Stimulated activated CD8-positive, alpha-beta memory T cell treated with anti-CD3 and anti-CD28 coated beads, Interleukin-2, amount 100 ng/mL, for 48 hours (primary cell): ENCODE measurements around the gene SPATA7.
"Not testable (repeated sequence)": the region's sequence is repeated elsewhere in the genome, so short reads cannot be mapped to it uniquely, and the experiment has no call there.

ENCODE experiments used
- DNase-seq, 2 donors: peaks; one replicate each; pipeline ENCODE4 v3.0.0-alpha.2; 2020; ENCODE audit warnings: low read depth in 2 of 2

The SPATA7 gene

GRCh38 chr14:88385212-88386101 lies at the start of gene SPATA7:
SPATA7 (plus strand) TSS chr14:88385657; CDS start chr14:88385819, 162 bp downstream.
- DNase-seq, result peak; percentile 80 to 82

GRCh38 chr14:88340357-88340756 lies 45.1 kb upstream of the SPATA7 start:
- no peak for DNase-seq

- no peak for DNase-seq
Observed at GRCh38 chr14:88342980-88343379, 42.5 kb upstream of the SPATA7 start.

DNA sequence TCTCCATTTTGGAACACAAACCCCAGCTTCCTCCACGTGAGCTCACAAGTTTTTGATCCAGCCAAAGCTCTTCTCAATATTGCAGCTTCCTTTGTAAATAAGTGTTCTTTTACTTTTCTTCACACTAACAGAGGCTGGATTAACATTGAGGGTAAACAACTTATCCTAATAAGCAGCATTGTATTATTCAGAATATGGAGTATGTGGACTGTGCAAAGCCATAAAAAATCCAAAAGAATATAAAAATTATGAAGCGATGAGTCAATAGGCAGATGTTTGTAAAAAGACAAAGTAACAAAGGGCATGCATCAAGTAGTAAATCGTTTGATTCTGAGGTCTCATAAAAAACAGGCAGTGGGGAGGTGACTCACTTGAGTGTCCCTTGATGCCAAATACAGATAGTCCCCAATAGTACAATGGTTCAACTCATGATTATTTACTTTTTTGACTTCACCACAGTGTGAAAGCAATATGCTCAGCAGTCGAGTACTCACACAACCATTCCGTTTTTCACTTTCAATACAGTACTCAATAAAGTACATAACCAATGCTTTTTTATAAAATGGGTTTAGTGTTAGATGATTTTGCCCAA lies 39.3 kb upstream of the SPATA7 start:
- no peak for DNase-seq

DNA sequence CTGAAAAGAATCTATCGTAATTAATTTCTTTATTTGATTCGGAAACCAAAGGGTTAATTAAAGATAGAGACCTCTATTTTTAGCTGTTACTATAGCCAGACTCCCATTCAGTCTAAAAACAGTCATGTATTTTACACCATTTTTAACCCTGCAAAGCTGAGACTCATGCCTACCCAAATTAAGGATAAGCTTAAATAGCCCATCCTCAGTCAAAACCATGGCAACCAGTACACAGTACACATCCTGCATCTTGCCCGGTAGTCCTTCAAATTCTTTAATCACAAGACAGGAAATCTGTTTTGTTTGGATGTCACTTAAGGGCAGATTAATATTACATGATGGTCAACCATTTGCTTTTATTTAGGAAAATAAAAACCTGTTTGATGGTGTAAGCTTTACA lies 36.9 kb upstream of the SPATA7 start:
- no peak for DNase-seq

DNA sequence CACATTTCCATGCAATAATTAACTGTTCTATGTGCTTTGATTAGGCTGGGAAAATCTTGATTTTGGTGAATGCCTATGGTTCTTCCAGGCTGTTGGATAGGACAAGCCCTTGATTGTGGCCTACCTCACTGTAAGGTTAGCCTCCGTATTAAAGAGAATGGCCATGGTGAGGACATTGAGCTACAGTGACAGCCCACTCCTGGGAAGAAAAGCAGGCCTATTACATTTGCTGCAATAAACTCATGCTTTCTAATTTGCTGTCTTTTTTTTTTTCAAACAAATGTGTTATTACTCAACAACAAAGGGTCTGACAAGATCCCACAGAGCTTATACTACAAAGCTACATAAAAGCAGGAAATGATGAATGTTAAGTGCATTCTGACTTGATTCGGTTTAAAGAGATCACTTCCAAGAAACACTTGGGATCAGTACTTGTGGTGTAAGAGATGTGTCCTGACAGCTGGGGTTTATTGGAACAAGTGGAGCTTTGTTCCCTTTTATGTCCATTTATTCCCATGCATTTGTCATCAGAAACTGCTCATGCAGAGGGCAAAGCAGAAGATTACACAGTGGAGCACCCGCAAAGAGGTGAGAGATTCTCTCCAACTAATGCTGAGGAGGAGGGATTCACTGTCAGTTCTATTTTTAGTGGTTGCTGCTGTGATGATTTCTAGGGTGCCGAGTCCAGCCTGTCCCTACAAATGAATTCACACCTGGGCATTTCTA lies 33.3 kb upstream of the SPATA7 start:
- DNase-seq, result no peak

GRCh38 chr14:88352698-88353097 lies 32.8 kb upstream of the SPATA7 start:
- no peak for DNase-seq

- DNase-seq, result no peak
Observed at GRCh38 chr14:88354358-88354757, 31.1 kb upstream of the SPATA7 start.

GRCh38 chr14:88359500-88359899 lies 26.0 kb upstream of the SPATA7 start:
- no peak for DNase-seq

DNA sequence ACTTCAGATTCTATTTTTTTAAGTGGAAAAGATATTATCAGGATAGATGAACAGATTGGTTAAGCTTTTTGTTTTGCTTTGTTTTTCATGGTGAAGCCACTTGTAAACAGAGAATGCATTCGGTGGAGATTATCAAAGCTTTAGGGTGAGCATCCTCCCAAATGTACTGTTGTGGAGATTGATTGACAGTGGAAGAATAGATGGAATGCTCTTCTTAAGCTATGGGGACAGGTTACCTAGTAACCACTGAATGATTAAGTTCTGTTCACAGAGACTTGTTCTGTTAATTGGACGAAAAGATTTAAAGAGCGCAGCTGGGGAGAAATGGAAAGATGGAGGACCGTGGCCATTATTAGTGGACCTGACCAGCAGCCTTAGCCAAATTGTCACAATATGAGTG lies 21.8 kb upstream of the SPATA7 start:
- no peak for DNase-seq

DNA sequence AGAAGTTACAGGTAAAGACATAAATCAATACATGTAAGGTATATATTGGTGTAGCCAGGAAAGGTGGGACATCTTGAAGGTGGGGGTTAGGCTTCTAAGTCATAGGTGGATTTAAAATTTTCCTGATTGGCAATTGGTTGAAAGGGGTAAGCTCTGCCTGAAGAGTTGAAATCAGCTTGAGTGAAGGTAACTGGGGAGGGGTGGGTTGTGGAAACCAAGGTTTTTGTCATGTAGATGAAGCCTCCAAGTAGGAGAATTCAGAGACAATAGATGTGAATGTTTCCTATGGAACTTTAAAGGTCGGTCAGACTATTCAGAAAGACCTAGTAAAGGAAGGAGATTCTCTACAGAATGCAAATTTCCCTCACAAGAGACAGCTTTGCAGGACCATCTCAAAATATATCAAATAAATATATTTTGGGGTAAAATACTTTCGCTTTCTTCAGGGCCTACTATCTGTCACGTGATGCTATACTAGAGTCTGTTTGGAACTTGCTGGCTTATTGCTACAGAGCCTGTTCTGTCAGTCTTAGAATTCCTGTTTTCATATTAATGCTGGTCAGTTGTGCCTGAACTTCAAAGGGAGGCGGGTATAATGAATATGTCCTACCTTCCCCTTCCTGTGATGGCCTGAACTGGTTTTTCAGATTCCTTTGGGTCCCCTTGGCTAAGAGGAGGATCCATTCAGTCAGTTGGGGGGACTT lies 20.6 kb upstream of the SPATA7 start:
- no peak for DNase-seq

DNA sequence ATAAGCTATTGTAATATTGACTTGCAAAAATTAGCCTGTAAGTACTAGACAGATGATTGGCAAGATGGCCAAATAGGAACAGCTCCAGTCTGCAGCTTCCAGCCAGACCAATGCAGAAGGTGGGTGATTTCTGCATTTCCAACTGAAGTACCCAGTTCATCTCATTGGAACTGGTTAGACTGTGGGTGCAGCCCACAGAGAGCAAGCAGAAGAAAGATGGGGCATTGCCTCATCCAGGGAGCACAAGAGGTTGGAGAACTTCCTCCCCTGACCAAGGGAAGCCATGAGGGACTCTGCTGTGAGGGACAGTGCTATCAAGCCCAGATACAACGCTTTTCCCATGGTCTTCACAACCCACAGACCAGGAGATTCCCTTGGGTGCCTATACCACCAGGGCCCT lies 16.0 kb upstream of the SPATA7 start:
- no peak for DNase-seq

GRCh38 chr14:88379706-88380343 lies 5.6 kb upstream of the SPATA7 start:
- DNase-seq, result no peak

DNA sequence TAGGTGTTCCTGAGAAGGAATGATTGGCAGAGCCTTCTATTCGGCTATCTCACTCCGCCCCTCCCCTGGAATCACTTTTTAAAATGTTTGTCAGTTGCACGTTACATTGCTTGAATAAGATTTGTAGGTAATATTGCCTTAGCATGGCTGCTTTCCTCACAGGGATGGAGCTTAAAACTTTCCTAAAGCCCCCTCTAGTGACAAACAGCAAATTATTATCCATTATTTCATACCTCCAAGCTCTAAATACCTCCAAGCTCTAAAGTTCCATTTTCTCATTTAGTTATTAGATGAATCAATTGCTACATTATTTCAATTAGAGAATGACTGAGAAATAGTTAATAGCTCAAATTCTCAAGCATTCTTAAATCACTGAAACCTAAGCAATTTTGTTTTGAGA lies 5.1 kb upstream of the SPATA7 start:
- no peak for DNase-seq

DNA sequence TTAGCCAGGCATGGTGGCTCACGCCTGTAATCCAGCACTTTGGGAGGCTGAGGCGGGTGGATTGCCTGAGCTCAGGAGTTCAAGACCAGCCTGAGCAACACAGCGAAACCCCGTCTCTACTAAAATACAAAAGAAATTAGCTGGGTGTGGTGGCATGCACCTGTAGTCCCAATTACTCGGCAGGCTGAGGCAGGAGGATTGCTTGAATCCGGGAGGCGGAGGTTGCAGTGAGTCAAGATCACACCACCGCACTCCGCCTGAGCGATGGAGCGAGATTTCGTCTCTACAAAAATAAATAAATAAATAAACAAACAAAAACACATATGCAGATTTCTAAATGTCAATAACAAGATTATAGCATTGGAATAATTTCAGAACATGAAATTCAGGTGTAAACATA lies 3.8 kb upstream of the SPATA7 start:
- DNase-seq, result not testable (repeated sequence)

GRCh38 chr14:88384718-88385117 lies 739 bp upstream of the SPATA7 start:
- DNase-seq, result no peak

DNA sequence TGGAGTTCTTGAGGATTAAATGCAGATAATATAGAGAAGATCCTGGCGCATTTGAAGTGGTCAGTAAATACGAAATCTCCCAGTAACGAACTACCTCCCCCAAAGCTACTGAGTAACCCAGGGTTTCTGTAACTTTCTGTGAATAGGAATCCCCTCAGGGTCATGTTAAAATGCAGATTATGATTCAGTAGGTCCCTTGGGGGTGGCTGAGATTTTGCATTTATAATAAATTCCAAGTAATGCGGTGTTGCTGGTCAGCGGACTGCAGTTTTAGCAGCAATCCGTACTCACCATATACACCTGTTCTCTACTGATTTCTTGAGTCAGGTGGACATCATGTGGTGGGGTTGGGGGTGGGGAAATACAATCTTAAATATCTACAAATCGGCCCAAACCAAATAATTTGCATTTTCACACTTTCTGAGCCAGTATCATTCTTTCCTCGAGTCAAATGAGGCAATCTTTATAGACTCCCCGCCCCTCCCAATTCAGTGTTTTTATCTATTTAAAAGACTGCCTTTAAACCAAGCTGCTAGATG lies 868 bp downstream of the SPATA7 start:
- DNase-seq, result no peak

DNA sequence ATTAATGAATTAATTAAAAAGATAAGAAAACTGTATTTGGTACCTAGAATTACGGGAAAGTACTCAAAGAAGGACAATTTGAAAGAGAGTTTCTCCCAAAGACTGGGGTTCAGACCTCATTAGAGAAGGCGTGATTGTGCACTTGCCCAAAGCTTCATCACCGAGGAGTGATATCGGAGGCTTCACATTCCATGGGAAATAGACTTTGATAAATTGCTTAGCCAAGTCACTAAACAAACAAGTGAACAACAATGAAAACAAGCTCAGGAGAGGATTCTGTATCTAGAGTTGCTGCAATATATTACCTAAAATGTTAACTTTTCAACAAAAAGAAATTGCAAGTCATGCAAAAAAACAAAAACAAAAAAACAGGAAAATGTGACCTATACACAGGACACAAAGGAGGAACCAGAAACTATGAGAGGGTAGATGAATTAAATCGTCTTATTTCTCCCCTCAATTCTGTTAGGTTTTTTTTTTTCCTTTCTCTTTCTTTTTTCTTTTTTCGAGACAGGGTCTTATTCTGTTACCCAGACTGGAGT lies 3.4 kb downstream of the SPATA7 start:
- no peak for DNase-seq

DNA sequence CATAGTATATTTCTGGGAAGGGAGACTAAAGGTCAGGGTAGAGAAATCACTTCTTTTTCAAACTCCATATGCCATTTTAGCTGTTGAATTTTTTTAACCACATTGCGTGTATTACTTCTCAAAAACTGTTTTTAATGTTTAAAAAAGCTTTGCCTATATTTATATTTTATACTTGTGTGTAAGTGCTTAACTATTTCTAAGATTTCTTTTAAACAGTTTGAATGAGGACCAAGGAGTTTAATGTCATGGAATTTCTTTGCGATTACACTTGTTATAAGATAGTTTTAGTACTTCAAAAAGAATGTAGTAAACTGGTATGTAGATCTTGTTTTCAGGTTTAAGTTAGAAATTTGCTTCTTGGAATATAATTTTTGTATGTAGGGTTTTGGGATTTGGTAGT lies 7.2 kb downstream of the SPATA7 start:
- no peak for DNase-seq

GRCh38 chr14:88411039-88411438 lies 25.6 kb downstream of the SPATA7 start:
- DNase-seq, result no peak

DNA sequence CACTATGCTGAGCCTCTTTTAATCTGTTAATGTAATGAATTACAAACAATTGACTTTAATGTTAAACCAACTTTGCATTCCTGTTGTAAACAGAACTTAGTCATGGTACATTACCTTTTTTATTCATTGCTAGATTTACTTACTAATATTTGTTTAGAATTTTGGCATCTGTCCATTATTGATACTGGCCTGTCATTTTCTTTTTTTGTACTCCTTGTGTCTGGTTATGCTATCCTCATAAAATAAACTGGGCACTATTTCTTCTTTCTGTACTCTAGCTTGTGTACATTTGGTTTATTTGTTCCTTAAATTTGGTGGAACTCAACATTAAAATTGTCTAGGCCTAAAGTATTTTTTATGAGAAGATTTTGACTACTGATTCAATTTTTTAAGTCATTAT lies 32.1 kb downstream of the SPATA7 start:
- DNase-seq, result no peak
